Testis (tissue), 3 donors: ENCODE data around the gene TTC23. TPM values are rescaled to one million over a fixed set of nuclear protein-coding genes. Genes with fewer than 3 reads are reported as not detected.
A peak's percentile ranks its signal among the peaks of the same experiment; 100 is the strongest.

ENCODE experiments used
- DNase-seq: peaks from one replicate; pipeline ENCODE4 v3.0.0-alpha.2; 2019
- H3K27ac ChIP-seq, 2 donors: fragments of 200-600 bp; sonication (generic); one replicate each; pipeline ENCODE4 v1.5.1; 2019
- H3K27me3 ChIP-seq: fragments of 200-600 bp; sonication (generic); one replicate; pipeline ENCODE4 v1.5.1; 2019
- H3K36me3 ChIP-seq: fragments of 200-600 bp; sonication (generic); one replicate; pipeline ENCODE4 v1.5.1; 2017; ENCODE audit warnings: low read depth; ENCODE audit errors: missing control alignments
- H3K4me1 ChIP-seq: fragments of 200-600 bp; sonication (generic); one replicate; pipeline ENCODE4 v1.5.1; 2019
- H3K4me3 ChIP-seq, 2 donors: fragments of 200-600 bp; sonication (generic); one replicate each; pipeline ENCODE4 v1.5.1; 2017 to 2019
- H3K9me3 ChIP-seq: fragments of 200-600 bp; sonication (generic); one replicate; pipeline ENCODE4 v1.5.1; 2017
- POLR2A ChIP-seq: fragments of 450-650 bp; IDR thresholded peaks from one replicate; pipeline ENCODE4 v1.6.1; 2017; ENCODE audit warnings: antibody characterized with exemption, mild to moderate bottlenecking, moderate library complexity
- WGBS, 2 donors: methylation state at CpG; one replicate each; pipeline ENCODE4 v1.1.5; 2018; 5-methylcytosine and 5-hydroxymethylcytosine counted together
- intact Hi-C: fragments of 100-400 bp; cut with DNase I; formaldehyde crosslinking; loops from one replicate; pipeline ENCODE4 v1.15.1; 2023; ENCODE audit warnings: low total_unique reads
- polyA plus RNA-seq: library from polyadenylated mRNA; stranded (reverse); fragments of 350-450 nt; fragmentation: Illumina TruSeq; extraction: RNeasy Lipid Tissue Mini Kit (QIAGEN cat#74804); gene quantifications from one replicate; pipeline ENCODE4 v1.2.3, GENCODE V29; 2014; ENCODE audit warnings: low read depth, low replicate concordance; ENCODE audit not compliant: insufficient read depth
- total RNA-seq, 2 donors: library from RNA; depleted of rRNA; stranded (reverse); fragments of >200 nt; gene quantifications; one replicate each; pipeline ENCODE4 v1.2.3, GENCODE V29; 2016
- TF ChIP-seq, protein P1 (sequence below), 3 experiments: fragments of 450-650 bp in 2 of 3; fragments of 200-600 bp in 1 of 3; sonication (generic) in 1 of 3; IDR thresholded peaks; one replicate each; pipeline ENCODE4 v1.5.1; 2016 to 2019; ENCODE audit warnings: antibody characterized with exemption in 3 of 3, mild to moderate bottlenecking in 2 of 3, moderate library complexity in 1 of 3

The TTC23 gene
- total and polyA plus RNA-seq, 3 donors from 2014 or later, result 26.6 to 40.5 (median 37.2) TPM

DNA sequence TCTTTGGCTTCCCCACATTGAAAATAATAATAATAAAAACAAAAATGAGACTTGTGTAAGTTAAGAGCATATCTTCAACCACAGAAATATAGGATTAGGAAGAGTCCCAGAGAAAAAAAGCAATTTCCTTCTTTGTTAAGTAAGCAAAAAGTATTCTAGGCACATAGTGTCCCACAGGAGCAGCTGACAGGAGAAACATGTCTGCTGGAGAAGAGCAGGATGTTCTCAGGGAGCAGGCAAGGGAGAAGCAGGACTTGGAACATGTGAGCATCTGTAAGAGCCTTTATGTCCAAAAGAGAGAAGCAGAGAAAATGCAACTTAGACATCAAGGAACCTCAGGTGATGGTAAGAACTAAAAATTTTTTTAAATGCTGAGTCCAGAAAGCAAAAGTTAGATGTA is 39.0 kb downstream of the TTC23 start:
- peak overlapping the region in 1 of 2 donors; percentile 15 for H3K27ac ChIP-seq
- intact Hi-C loops, result no loop called here

DNA sequence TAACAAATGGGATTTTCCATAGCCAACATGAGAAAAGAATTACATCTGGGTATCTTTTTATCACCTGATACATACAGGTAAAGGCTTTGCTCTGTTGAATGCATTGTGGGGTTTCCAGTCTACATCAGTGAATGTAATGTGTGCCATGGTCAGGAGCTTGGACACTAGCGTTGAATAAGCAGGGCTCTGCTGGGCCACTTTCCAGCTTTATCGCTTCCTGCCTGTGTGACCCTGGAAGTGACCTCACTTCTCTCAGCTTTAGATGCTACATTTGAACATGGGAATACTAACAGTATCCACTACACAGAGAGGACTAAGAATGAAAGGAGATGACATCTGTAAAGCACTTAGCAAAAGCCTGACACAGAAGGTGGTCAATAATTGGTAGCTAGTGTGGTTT is 40.1 kb downstream of the TTC23 start:
- 49 to 51% methylated on average over 2 of the region's 2 CpGs for WGBS, 2 donors
- H3K4me1 ChIP-seq, result peaks cover 10% of the 10 kb centered on the region
- H3K4me3 ChIP-seq, result no peak overlapping the region
- H3K36me3 ChIP-seq, result no peaks in the 10 kb centered on the region
- H3K9me3 ChIP-seq, result no peaks in the 10 kb centered on the region
- H3K27me3 ChIP-seq, result no peaks in the 10 kb centered on the region
- TF ChIP-seq, protein P1, sequence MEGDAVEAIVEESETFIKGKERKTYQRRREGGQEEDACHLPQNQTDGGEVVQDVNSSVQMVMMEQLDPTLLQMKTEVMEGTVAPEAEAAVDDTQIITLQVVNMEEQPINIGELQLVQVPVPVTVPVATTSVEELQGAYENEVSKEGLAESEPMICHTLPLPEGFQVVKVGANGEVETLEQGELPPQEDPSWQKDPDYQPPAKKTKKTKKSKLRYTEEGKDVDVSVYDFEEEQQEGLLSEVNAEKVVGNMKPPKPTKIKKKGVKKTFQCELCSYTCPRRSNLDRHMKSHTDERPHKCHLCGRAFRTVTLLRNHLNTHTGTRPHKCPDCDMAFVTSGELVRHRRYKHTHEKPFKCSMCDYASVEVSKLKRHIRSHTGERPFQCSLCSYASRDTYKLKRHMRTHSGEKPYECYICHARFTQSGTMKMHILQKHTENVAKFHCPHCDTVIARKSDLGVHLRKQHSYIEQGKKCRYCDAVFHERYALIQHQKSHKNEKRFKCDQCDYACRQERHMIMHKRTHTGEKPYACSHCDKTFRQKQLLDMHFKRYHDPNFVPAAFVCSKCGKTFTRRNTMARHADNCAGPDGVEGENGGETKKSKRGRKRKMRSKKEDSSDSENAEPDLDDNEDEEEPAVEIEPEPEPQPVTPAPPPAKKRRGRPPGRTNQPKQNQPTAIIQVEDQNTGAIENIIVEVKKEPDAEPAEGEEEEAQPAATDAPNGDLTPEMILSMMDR (IDR thresholded peaks at IDR 0.05), result no peak
- TF ChIP-seq POLR2A, result no peak
- intact Hi-C loops, result loop anchor here (5.0 kb wide), 1 partner anchor 102 kb away; the partner anchor contains the start of gene SYNM
- no peak overlapping the region for H3K27ac ChIP-seq
- DNase-seq, result no peak

More for the DNA sequence above, 39.0 kb downstream of the TTC23 start:
- H3K36me3 ChIP-seq, result no peaks in the 10 kb centered on the region
- peak; percentile 46 for DNase-seq
- no peak for TF ChIP-seq POLR2A
- TF ChIP-seq, protein P1 (IDR thresholded peaks at IDR 0.05), result no peak
- H3K27me3 ChIP-seq, result no peaks in the 10 kb centered on the region
- H3K4me1 ChIP-seq, result peaks cover 10% of the 10 kb centered on the region
- H3K4me3 ChIP-seq, result no peak overlapping the region
- no peaks in the 10 kb centered on the region for H3K9me3 ChIP-seq

DNA sequence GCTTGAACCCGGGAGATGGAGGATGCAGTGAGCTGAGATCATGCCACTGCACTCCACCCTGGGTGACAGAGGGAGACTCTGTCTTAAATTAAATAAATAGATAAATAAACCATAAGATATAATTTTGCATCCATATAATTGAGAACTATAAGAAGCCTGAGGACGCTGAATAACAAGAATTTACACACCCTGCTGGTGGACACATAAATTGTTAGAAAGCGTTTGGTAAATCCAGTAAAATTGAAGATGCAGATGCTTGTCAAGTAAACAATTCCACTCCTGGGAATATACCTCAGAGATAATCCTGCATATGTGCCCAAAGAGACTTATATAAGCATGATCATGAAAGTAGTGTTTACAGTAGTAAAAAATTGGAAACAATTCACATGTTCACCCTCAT is 41.7 kb downstream of the TTC23 start:
- no peak for TF ChIP-seq POLR2A
- TF ChIP-seq, protein P1 (IDR thresholded peaks at IDR 0.05), result no peak
- Histone ChIP-seq H3K4me1 (peaks cover 6% of the 10 kb centered on the region), H3K36me3 (no peaks in the 10 kb centered on the region), H3K27me3 (no peaks in the 10 kb centered on the region), H3K9me3 (no peaks in the 10 kb centered on the region), H3K27ac (no peak overlapping the region), H3K4me3 (no peak overlapping the region)
- 91 to 93% methylated on average over 3 of the region's 3 CpGs for WGBS, 2 donors
- intact Hi-C loops, result loop anchor here (5.0 kb wide), 1 partner anchor 100 kb away; the partner anchor contains the start of gene SYNM
- no peak for DNase-seq

DNA sequence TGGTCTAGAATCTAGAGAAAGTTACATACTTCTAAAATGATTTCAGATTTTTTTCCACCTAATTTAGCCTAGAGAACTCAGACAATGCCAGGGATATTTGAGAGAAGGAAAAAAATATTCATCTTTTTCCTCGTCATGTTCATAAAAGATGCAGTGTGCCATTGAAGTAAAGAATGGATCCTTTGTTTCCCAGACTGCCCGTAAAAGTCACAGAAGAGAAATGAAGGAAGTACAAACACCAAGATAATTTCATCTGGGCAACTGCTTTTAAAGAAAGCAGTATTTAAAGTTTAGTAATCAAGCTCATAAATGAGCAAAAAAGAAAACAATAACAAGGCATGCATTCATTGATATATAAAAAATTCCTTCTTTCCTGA is 47.2 kb downstream of the TTC23 start:
- DNase-seq, result no peak
- intact Hi-C loops, result no loop called here
- H3K9me3 ChIP-seq, result no peaks in the 10 kb centered on the region
- H3K36me3 ChIP-seq, result no peaks in the 10 kb centered on the region
- H3K4me3 ChIP-seq, result no peak overlapping the region
- H3K4me1 ChIP-seq, result no peaks in the 10 kb centered on the region
- WGBS, 2 donors, result 60 to 69% methylated on average over 2 of the region's 2 CpGs
- H3K27me3 ChIP-seq, result no peaks in the 10 kb centered on the region
- no peak overlapping the region for H3K27ac ChIP-seq
- TF ChIP-seq, protein P1 (IDR thresholded peaks at IDR 0.05), result no peak
- TF ChIP-seq POLR2A, result no peak

DNA sequence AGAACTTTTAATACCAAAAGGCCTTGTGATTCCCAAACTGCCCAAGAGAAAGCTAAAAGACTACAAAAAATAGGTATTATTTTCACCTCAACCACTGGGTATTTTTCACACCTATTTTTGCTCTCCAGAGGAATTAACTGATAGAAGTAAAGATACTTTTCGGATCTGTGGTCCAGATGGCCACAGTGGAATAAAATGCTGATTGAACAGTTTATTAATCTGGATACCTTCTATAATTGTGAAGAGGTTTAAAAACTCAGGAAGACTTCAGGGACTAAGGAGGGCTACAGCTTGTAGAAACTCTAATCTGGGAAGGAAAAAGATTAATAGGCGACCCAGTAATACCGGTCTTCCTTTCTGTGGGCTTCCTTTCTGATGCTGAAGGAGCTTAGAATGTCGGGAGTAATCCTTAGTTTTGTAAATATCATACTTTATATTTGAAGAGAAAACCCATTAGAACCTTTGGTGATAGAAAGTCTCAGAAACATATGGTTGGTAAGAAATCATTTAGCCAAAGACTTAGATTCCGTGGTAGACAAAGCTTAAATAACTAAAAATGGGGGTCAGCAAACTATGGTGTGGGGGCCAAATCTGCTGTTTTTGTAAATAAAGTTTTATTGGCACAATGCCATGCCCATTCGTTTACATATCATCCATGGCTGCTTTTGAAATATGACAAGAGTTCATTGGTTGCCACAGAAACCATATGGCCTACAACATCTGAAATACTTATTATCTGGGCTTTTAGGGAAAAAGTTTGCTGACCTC is 47.8 kb downstream of the TTC23 start:
- intact Hi-C loops, result no loop called here
- no peak overlapping the region for H3K27ac ChIP-seq
- H3K27me3 ChIP-seq, result no peaks in the 10 kb centered on the region
- WGBS, 2 donors, result 87 to 89% methylated on average over 6 of the region's 6 CpGs
- H3K4me3 ChIP-seq, result no peak overlapping the region
- H3K36me3 ChIP-seq, result no peaks in the 10 kb centered on the region
- no peaks in the 10 kb centered on the region for H3K4me1 ChIP-seq
- TF ChIP-seq, protein P1 (IDR thresholded peaks at IDR 0.05), result no peak
- TF ChIP-seq POLR2A, result no peak
- H3K9me3 ChIP-seq, result no peaks in the 10 kb centered on the region
- DNase-seq, result no peak
